ENCODE measurements around the gene XYLT1. TPM values are rescaled to one million over a fixed set of nuclear protein-coding genes. Genes with fewer than 3 reads are reported as not detected.

XYLT1 gene
- total RNA-seq, 1 experiment from 2014 or later = 14.5 TPM

DNA sequence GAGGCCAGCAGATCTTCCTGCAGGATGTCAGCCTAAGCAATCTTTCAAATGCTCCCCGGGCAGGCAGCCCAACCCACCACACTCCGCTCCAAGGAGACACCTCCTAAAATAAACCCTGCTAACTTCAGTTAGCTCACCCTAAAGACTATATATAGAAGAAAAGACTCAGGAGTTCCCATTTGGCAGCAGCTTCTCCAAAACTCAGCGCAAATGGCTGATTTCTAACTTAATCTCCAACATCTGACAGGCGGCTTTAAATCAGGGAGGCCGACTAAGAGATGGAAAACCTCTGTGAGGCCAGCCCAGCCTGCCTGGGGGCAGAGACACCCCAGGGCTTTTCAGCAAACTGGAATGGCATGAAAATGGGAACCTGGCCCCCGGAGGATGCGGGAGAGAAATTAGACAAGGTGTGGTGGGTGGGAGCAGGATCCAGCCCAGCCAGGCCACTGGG lies 91.6 kb downstream of the XYLT1 start:
- peak overlapping the region; percentile 27 to 78 (median 74); a peak in 5 of 7 replicates for H3K27ac Mint-ChIP-seq
- Histone ChIP-seq H3K4me1 (ENCODE audit: insufficient read depth, low read length) (peaks cover 15% of the 10 kb centered on the region; the same call in 1 of the 2 replicates), H3K27ac (ENCODE audit: insufficient read length, low read depth, low read length) (peak overlapping the region; percentile 12)

More for the DNA sequence above, 91.6 kb downstream of the XYLT1 start:
- Mint-ChIP-seq H3K27me3 (ENCODE audit: low read depth) (no peaks in the 10 kb centered on the region), H3K36me3 (ENCODE audit: insufficient read depth in 1 of 3, low read depth in 3 of 3) (no peaks in the 10 kb centered on the region), H3K4me3 (no peak overlapping the region), H3K9me3 (no peaks in the 10 kb centered on the region), H3K4me1 (peaks cover 61 to 62% of the 10 kb centered on the region in 2 experiments)
- Histone ChIP-seq H4K20me1 (ENCODE audit: control insufficient read depth, insufficient read depth, insufficient read length) (no peaks in the 10 kb centered on the region), H3K79me2 (ENCODE audit: insufficient read depth, low read length) (no peaks in the 10 kb centered on the region), H3K4ac (ENCODE audit: low read depth, low read length) (no peak overlapping the region), H4K8ac (replicated peaks; ENCODE audit: insufficient read length, low read depth, low read length) (no peak overlapping the region), H3K56ac (ENCODE audit: insufficient read length, low read depth, low read length) (no peak overlapping the region), H2BK20ac (ENCODE audit: low read depth, low read length, poor library complexity, severe bottlenecking) (no peak overlapping the region), H3K18ac (ENCODE audit: insufficient read length, low read depth, low read length) (no peak overlapping the region), H3K9me3 (ENCODE audit: control insufficient read depth, low read depth, low read length) (no peaks in the 10 kb centered on the region), H3K79me1 (ENCODE audit: insufficient read depth, low read depth, low read length, poor library complexity, severe bottlenecking) (no peaks in the 10 kb centered on the region), H3K27me3 (ENCODE audit: insufficient read depth, low read length) (no peaks in the 10 kb centered on the region; the same call in 1 of the 2 replicates), H3K9ac (ENCODE audit: extremely low read depth, insufficient read length, low read length) (no peak overlapping the region), H2BK15ac (ENCODE audit: low read depth, low read length) (no peak overlapping the region), H3K4me2 (ENCODE audit: insufficient read depth, insufficient read length, low read length) (no peak overlapping the region), H4K5ac (ENCODE audit: insufficient read length, low read depth, low read length) (no peak overlapping the region), H2AK5ac (ENCODE audit: insufficient read length, low read length) (no peak overlapping the region), H2BK5ac (ENCODE audit: insufficient read length, low read length) (no peak overlapping the region), H2AFZ (ENCODE audit: low read length) (no peak overlapping the region), H3K23ac (ENCODE audit: insufficient read length, low read depth, low read length) (no peak overlapping the region), H3K23me2 (ENCODE audit: insufficient read length, low read depth, low read length, poor library complexity, severe bottlenecking) (no peaks in the 10 kb centered on the region), H3T11ph (ENCODE audit: low read length) (no peak overlapping the region), H2BK12ac (ENCODE audit: insufficient read length, low read depth, low read length) (no peak overlapping the region), H4K91ac (ENCODE audit: insufficient read length, low read depth, low read length) (no peak overlapping the region), H3K14ac (ENCODE audit: insufficient read depth, low read length) (0 out of 2 replicates have a peak overlapping the region, but pooled peaks have one; percentile 53), H2BK120ac (ENCODE audit: low read depth, low read length, poor library complexity, severe bottlenecking) (no peak overlapping the region)
- DNase-seq = no peak
- TF ChIP-seq, protein P1, sequence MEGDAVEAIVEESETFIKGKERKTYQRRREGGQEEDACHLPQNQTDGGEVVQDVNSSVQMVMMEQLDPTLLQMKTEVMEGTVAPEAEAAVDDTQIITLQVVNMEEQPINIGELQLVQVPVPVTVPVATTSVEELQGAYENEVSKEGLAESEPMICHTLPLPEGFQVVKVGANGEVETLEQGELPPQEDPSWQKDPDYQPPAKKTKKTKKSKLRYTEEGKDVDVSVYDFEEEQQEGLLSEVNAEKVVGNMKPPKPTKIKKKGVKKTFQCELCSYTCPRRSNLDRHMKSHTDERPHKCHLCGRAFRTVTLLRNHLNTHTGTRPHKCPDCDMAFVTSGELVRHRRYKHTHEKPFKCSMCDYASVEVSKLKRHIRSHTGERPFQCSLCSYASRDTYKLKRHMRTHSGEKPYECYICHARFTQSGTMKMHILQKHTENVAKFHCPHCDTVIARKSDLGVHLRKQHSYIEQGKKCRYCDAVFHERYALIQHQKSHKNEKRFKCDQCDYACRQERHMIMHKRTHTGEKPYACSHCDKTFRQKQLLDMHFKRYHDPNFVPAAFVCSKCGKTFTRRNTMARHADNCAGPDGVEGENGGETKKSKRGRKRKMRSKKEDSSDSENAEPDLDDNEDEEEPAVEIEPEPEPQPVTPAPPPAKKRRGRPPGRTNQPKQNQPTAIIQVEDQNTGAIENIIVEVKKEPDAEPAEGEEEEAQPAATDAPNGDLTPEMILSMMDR (conservative IDR thresholded peaks at IDR 0.05) = no peak
- WGBS (ENCODE audit: extremely low coverage, insufficient read length, low lambda C conversion rate) = no CpG with 5 or more reads among the region's 7 CpGs

Measured in H9 (cell line).